Mammary epithelial cell (primary cell): ENCODE results near the gene CHKB.

ENCODE experiments used
- EZH2 ChIP-seq: IDR thresholded peaks from 2 replicates; pipeline ENCODE4 v1.6.1; 2012; ENCODE audit warnings: low read length, inconsistent platforms, borderline replicate concordance
- TF ChIP-seq, protein P1 (sequence below), 2 donors: IDR thresholded peaks in 1 of 2; conservative IDR thresholded peaks in 1 of 2; 2 replicates each; pipeline ENCODE4 v1.5.1; 2011 to 2012; ENCODE audit warnings: inconsistent platforms in 2 of 2, low read length in 2 of 2, mild to moderate bottlenecking in 2 of 2, control low read depth in 1 of 2, low read depth in 1 of 2; ENCODE audit not compliant: insufficient read depth in 1 of 2; ENCODE audit errors: extremely low read depth in 1 of 2

DNA sequence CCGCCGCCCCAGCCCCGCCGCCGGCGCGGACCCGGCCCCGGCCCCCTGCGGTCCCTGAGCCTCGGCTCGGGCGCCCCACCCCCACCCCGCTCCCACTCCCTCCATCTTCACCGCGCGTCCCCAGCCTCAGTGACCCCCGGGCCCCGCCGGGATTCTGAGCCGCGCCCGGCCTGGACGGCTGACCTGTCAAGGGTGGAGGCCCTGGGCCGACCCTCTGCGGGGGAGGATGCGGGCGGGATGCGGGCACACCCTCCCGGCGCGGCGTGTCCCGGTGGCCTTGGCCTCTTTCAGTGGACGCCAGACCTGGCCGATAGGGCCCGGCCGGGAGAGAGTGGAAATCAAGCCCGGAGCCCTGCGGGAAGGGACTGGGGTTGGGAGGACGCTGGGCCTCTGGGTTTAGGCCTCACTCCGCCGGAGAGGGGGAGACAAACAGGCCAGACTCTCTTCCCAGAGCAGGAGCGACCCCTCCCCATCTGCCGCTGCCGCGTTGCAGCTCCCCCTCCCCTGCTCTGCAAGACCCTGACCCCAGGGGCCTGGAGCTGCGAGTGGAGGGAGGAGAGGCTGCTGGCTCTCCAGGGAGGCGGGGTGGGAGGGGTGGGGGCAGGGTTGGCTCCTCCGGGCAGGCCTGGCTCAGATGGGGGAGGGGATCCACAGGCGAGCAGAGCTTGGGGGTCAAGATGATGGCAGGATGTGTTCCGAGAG lies 18.5 kb upstream of the CHKB start:
- TF ChIP-seq, protein P1, sequence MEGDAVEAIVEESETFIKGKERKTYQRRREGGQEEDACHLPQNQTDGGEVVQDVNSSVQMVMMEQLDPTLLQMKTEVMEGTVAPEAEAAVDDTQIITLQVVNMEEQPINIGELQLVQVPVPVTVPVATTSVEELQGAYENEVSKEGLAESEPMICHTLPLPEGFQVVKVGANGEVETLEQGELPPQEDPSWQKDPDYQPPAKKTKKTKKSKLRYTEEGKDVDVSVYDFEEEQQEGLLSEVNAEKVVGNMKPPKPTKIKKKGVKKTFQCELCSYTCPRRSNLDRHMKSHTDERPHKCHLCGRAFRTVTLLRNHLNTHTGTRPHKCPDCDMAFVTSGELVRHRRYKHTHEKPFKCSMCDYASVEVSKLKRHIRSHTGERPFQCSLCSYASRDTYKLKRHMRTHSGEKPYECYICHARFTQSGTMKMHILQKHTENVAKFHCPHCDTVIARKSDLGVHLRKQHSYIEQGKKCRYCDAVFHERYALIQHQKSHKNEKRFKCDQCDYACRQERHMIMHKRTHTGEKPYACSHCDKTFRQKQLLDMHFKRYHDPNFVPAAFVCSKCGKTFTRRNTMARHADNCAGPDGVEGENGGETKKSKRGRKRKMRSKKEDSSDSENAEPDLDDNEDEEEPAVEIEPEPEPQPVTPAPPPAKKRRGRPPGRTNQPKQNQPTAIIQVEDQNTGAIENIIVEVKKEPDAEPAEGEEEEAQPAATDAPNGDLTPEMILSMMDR (conservative IDR thresholded peaks at IDR 0.05 in 1 of 2, IDR thresholded peaks at IDR 0.05 in 1 of 2; ENCODE audit: extremely low read depth in 1 of 2, insufficient read depth in 1 of 2, low read depth in 1 of 2, low read length in 2 of 2) = no peak
- TF ChIP-seq EZH2 = no peak
